ENCODE data around the gene ZBED1. TPM values are rescaled to one million over a fixed set of nuclear protein-coding genes. Genes with fewer than 3 reads are reported as not detected.
"Not testable (repeated sequence)": the region's sequence is repeated elsewhere in the genome, so short reads cannot be mapped to it uniquely, and the experiment has no call there.

Gene ZBED1
- total and polyA plus RNA-seq, 2 donors (not counting 1 experiment from before 2014, with no cell fraction given) = 14.5 to 24.8 TPM

GRCh38 chrX:2479982-2480381 lies 20.8 kb downstream of the ZBED1 start:
- not testable (repeated sequence) for H2AFZ ChIP-seq (ENCODE audit: low read length); H3K4me2 ChIP-seq (ENCODE audit: extremely low read depth, insufficient read depth, low read length); H3K36me3 ChIP-seq (ENCODE audit: control insufficient read depth, insufficient read depth, low read length); H3K9ac ChIP-seq (ENCODE audit: insufficient read depth, low read length); H3K9me3 ChIP-seq (ENCODE audit: control insufficient read depth, insufficient read depth, low read depth, low read length); H3K27ac ChIP-seq (ENCODE audit: insufficient read depth, low read length); H3K27me3 ChIP-seq (ENCODE audit: control insufficient read depth, insufficient read depth, low read length); H3K4me3 ChIP-seq (replicated peaks in 1 of 4; ENCODE audit: control extremely low read depth in 1 of 4, insufficient read depth in 1 of 4, low read depth in 3 of 4, low read length in 4 of 4); H3K4me1 ChIP-seq (ENCODE audit: control insufficient read depth, extremely low read depth, insufficient read depth, low read length); DNase-seq (ENCODE audit: low read depth in 2 of 2); H4K20me1 ChIP-seq (ENCODE audit: control insufficient read depth, extremely low read depth, insufficient read depth, low read length)
- H3K79me2 ChIP-seq (ENCODE audit: control insufficient read depth, insufficient read depth, low read length) = peaks cover 19% of the 10 kb centered on the region

- Histone ChIP-seq H3K4me3 (replicated peaks in 1 of 4; ENCODE audit: control extremely low read depth in 1 of 4, insufficient read depth in 1 of 4, low read depth in 3 of 4, low read length in 4 of 4) (no peak overlapping the region), H3K27ac (ENCODE audit: insufficient read depth, low read length) (no peak overlapping the region), H4K20me1 (ENCODE audit: control insufficient read depth, extremely low read depth, insufficient read depth, low read length) (no peaks in the 10 kb centered on the region), H3K4me1 (ENCODE audit: control insufficient read depth, extremely low read depth, insufficient read depth, low read length) (peaks cover 6% of the 10 kb centered on the region), H3K4me2 (ENCODE audit: extremely low read depth, insufficient read depth, low read length) (no peak overlapping the region), H2AFZ (ENCODE audit: low read length) (no peak overlapping the region), H3K79me2 (ENCODE audit: control insufficient read depth, insufficient read depth, low read length) (peaks cover 19% of the 10 kb centered on the region), H3K36me3 (ENCODE audit: control insufficient read depth, insufficient read depth, low read length) (no peaks in the 10 kb centered on the region), H3K27me3 (ENCODE audit: control insufficient read depth, insufficient read depth, low read length) (no peaks in the 10 kb centered on the region), H3K9me3 (ENCODE audit: control insufficient read depth, insufficient read depth, low read depth, low read length) (no peaks in the 10 kb centered on the region), H3K9ac (ENCODE audit: insufficient read depth, low read length) (no peak overlapping the region)
- DNase-seq (ENCODE audit: low read depth in 2 of 2) = no peak
- no peak for TF ChIP-seq EZH2 (IDR thresholded peaks at IDR 0.05; ENCODE audit: low read length, missing control alignments)
- TF ChIP-seq, protein P1, sequence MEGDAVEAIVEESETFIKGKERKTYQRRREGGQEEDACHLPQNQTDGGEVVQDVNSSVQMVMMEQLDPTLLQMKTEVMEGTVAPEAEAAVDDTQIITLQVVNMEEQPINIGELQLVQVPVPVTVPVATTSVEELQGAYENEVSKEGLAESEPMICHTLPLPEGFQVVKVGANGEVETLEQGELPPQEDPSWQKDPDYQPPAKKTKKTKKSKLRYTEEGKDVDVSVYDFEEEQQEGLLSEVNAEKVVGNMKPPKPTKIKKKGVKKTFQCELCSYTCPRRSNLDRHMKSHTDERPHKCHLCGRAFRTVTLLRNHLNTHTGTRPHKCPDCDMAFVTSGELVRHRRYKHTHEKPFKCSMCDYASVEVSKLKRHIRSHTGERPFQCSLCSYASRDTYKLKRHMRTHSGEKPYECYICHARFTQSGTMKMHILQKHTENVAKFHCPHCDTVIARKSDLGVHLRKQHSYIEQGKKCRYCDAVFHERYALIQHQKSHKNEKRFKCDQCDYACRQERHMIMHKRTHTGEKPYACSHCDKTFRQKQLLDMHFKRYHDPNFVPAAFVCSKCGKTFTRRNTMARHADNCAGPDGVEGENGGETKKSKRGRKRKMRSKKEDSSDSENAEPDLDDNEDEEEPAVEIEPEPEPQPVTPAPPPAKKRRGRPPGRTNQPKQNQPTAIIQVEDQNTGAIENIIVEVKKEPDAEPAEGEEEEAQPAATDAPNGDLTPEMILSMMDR (conservative IDR thresholded peaks at IDR 0.05 in 1 of 2, IDR thresholded peaks at IDR 0.05 in 1 of 2; ENCODE audit: low read depth in 1 of 2, low read length in 2 of 2) = no peak
Observed at GRCh38 chrX:2479420-2479780, 21.4 kb downstream of the ZBED1 start.

- TF ChIP-seq, protein P1 (conservative IDR thresholded peaks at IDR 0.05 in 1 of 2, IDR thresholded peaks at IDR 0.05 in 1 of 2; ENCODE audit: low read depth in 1 of 2, low read length in 2 of 2) = no peak
- TF ChIP-seq EZH2 (IDR thresholded peaks at IDR 0.05; ENCODE audit: low read length, missing control alignments) = no peak
- no peak for DNase-seq (ENCODE audit: low read depth in 2 of 2)
- H4K20me1 ChIP-seq (ENCODE audit: control insufficient read depth, extremely low read depth, insufficient read depth, low read length) = no peaks in the 10 kb centered on the region
Observed at GRCh38 chrX:2478546-2479419, 22.0 kb downstream of the ZBED1 start.

GRCh38 chrX:2477313-2477712 lies 23.5 kb downstream of the ZBED1 start:
- not testable (repeated sequence) for H4K20me1 ChIP-seq (ENCODE audit: control insufficient read depth, extremely low read depth, insufficient read depth, low read length); H3K4me2 ChIP-seq (ENCODE audit: extremely low read depth, insufficient read depth, low read length); H3K4me1 ChIP-seq (ENCODE audit: control insufficient read depth, extremely low read depth, insufficient read depth, low read length); H3K36me3 ChIP-seq (ENCODE audit: control insufficient read depth, insufficient read depth, low read length); H3K27ac ChIP-seq (ENCODE audit: insufficient read depth, low read length); H3K9ac ChIP-seq (ENCODE audit: insufficient read depth, low read length); H3K27me3 ChIP-seq (ENCODE audit: control insufficient read depth, insufficient read depth, low read length); H2AFZ ChIP-seq (ENCODE audit: low read length); H3K9me3 ChIP-seq (ENCODE audit: control insufficient read depth, insufficient read depth, low read depth, low read length); H3K4me3 ChIP-seq (replicated peaks in 1 of 4; ENCODE audit: control extremely low read depth in 1 of 4, insufficient read depth in 1 of 4, low read depth in 3 of 4, low read length in 4 of 4); DNase-seq (ENCODE audit: low read depth in 2 of 2)
- H3K79me2 ChIP-seq (ENCODE audit: control insufficient read depth, insufficient read depth, low read length) = peaks cover 17% of the 10 kb centered on the region

More at GRCh38 chrX:2478546-2479419, 22.0 kb downstream of the ZBED1 start:
- Histone ChIP-seq H3K27me3 (ENCODE audit: control insufficient read depth, insufficient read depth, low read length) (no peaks in the 10 kb centered on the region), H3K4me3 (replicated peaks in 1 of 4; ENCODE audit: control extremely low read depth in 1 of 4, insufficient read depth in 1 of 4, low read depth in 3 of 4, low read length in 4 of 4) (no peak overlapping the region), H3K9me3 (ENCODE audit: control insufficient read depth, insufficient read depth, low read depth, low read length) (no peaks in the 10 kb centered on the region), H3K36me3 (ENCODE audit: control insufficient read depth, insufficient read depth, low read length) (no peaks in the 10 kb centered on the region), H2AFZ (ENCODE audit: low read length) (no peak overlapping the region), H3K79me2 (ENCODE audit: control insufficient read depth, insufficient read depth, low read length) (peaks cover 19% of the 10 kb centered on the region), H3K4me1 (ENCODE audit: control insufficient read depth, extremely low read depth, insufficient read depth, low read length) (peaks cover under 1% of the 10 kb centered on the region), H3K9ac (ENCODE audit: insufficient read depth, low read length) (no peak overlapping the region), H3K4me2 (ENCODE audit: extremely low read depth, insufficient read depth, low read length) (no peak overlapping the region), H3K27ac (ENCODE audit: insufficient read depth, low read length) (no peak overlapping the region)
